AG09319 (cell line): Measurements from ENCODE around the gene MARCHF3.

Experiments
- DNase-seq: peaks from one replicate; pipeline ENCODE4 v3.0.0-alpha.2; 2010; ENCODE audit warnings: low read depth; ENCODE audit errors: extremely low read depth
- CTCF ChIP-seq: IDR thresholded peaks from 2 replicates; pipeline ENCODE4 v1.5.1; 2011; ENCODE audit warnings: low read depth, mild to moderate bottlenecking, inconsistent platforms, low read length, moderate library complexity

MARCHF3 gene

DNA sequence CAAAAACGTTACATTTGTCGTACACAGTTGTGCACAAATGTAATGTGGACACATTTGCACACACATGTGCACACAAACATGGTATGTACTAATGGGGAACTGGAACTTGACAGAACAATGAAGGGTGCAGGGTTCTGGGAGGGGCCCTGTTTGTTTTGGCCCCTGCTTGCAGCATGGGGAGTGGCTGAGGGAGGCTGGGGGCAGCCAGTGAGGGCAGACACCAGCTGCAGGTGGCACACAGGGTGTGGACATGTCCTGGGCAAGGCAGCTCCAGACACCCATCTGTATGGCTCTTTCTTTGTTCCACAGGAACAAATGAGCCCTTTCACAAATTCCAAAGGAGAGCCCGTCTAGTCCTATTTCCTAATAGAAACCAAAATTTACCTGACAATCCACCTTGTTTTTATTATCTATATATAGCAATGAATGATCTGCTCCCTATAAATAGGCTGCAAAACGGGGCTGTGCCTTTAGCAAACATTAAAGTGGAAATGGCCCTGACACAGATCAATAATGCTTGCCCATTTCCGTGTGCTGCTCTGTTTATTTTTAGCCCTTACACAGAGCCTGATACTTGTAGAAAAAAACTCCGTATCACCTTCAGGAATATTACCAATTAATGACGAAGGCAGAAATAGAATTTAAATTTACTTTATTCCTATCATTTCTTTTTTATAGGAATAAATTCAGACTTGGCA, 26.4 kb downstream of the MARCHF3 start:
- no peak for DNase-seq

DNA sequence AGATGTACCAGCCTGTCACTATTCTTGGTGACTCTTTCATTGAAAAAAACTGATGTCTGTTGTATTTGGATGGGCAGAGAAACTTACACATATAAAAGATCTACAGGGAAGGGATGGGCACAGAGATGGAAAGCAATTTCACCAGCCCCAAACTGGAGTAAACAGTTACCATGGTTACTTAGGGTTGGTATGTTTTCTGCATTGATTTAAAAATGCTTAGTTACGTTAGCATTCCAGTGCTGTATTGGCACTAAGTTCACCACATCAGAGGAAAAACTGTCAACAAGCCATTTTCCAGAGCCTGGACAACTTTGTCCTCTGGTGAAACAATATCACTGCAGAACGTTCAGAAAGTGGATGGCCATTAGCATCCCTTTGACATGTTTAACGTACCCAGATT, 28.0 kb downstream of the MARCHF3 start:
- DNase-seq: no peak
- no peak for TF ChIP-seq CTCF

More for the DNA sequence above, 26.4 kb downstream of the MARCHF3 start:
- TF ChIP-seq CTCF: no peak

GRCh38 chr5:127001621-127002296, 28.6 kb downstream of the MARCHF3 start:
- TF ChIP-seq CTCF: no peak
- no peak for DNase-seq

DNA sequence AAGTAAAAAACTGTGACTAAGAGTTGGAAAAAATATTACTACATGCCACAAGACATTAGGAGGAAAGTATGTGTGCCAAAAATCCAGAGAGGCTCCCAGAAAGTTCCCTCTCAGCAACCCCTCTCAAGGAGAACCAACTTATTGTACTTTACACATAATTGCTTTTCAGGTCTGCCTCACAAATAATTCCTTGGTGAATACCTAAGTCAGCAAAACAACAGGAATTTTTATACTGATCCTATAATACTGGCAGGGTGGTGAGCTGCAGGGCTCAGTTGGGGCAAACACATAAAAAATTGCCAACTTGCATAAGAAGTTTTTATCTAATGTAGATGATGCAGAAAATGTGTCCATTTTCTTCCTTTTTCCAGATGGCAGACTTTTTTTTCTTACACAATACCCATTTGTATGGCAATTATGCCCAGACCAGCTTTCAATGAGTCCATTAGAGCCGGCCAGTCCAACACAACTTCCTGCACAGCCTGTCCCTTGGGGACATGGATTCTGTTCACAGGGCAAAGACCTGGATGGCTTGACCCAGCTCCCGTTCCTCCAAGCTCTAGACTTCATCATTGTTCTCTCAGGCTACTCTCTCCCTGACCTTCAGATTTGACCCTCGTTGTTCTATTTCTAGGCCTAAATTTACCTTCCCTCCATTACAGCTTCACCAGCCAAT, 31.3 kb downstream of the MARCHF3 start:
- TF ChIP-seq CTCF: no peak
- no peak for DNase-seq

DNA sequence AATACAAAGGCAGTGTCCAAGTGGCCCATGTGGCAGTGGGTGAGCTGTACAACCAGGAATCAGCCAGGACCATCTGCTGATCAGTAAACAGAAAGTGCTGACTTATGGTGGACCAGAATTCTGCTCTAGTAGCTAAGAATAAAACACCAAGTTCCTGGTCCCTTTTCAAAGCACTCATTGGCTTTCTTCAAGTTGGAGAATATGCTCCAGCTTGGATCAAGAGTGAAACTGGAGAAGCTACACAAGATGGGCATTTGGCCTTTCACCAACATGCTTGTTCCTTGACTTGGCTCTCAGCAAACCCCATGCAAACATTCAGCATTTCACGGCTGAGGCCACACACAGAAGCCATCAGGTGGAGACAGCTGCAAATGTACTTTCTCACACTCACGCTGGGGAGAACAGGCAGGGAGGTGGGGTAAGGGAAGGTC, 32.1 kb downstream of the MARCHF3 start:
- DNase-seq: no peak
- no peak for TF ChIP-seq CTCF

GRCh38 chr5:126995689-126996088, 34.7 kb downstream of the MARCHF3 start:
- DNase-seq: no peak
- no peak for TF ChIP-seq CTCF

GRCh38 chr5:126995039-126995438, 35.3 kb downstream of the MARCHF3 start:
- DNase-seq: no peak
- TF ChIP-seq CTCF: no peak
